A549 (cell line): Measurements from ENCODE around the gene CLCA2. TPM values are rescaled to one million over a fixed set of nuclear protein-coding genes. Genes with fewer than 3 reads are reported as not detected.

Experiments
- ATAC-seq, 2 experiments: fragments of 200-7000 bp in 1 of 2; fragments of >200 bp in 1 of 2; cut with Nextera tagmentation in 1 of 2; cut with Tn5 transposase in 1 of 2; 3 replicates each; pipeline versions ENCODE4 v1.8.0 to v1.9.1; 2018 to 2020; ENCODE audit warnings: mild to moderate bottlenecking in 1 of 2, moderate library complexity in 1 of 2
- CTCF ChIA-PET: fragments of 300-600 bp; sonication (Branson Sonifier 250); formaldehyde crosslinking; extraction: SDS; loops from one replicate; lab custom pipeline; 2021; ENCODE audit warnings: antibody characterized with exemption, inconsistent platforms; lab: Yijun Ruan, JAX
- POLR2A ChIA-PET: fragments of 350-600 bp; formaldehyde crosslinking; extraction: SDS; loops from one replicate; lab custom pipeline; 2021; ENCODE audit warnings: antibody characterized with exemption, inconsistent platforms; lab: Yijun Ruan, JAX
- DNase-seq, 2 experiments: peaks; one replicate each; pipeline versions ENCODE4 v3.0.0 to v3.0.0-alpha.2; 2011 to 2016; ENCODE audit warnings: low read depth in 1 of 2, low spot score in 1 of 2
- FAIRE-seq: peaks from 2 replicates; lab custom pipeline; 2011; peaks lifted over from hg19 to GRCh38; lab: Jason Lieb, UNC
- H3K27ac ChIP-seq, 2 experiments: fragments of >200 bp; sonication (Bioruptor Twin); formaldehyde crosslinking; 3 replicates each; pipeline ENCODE4 v1.5.1; 2016 to 2017
- H3K4me1 ChIP-seq: fragments of >200 bp; sonication (Bioruptor Twin); formaldehyde crosslinking; 3 replicates; pipeline ENCODE4 v1.6.1; 2016
- H3K4me2 ChIP-seq: fragments of >200 bp; sonication (Bioruptor Twin); formaldehyde crosslinking; 3 replicates; pipeline ENCODE4 v1.6.1; 2016
- H3K4me3 ChIP-seq: fragments of >200 bp; sonication (Bioruptor Twin); formaldehyde crosslinking; 3 replicates; pipeline ENCODE4 v1.5.1; 2016
- H3K9me3 ChIP-seq: fragments of >200 bp; sonication (Bioruptor Twin); formaldehyde crosslinking; 3 replicates; pipeline ENCODE4 v1.6.1; 2016
- ATOH8 ChIP-seq: fragments of 250-450 bp; sonication (Bioruptor Pico); IDR thresholded peaks from 2 replicates; pipeline ENCODE4 v1.5.0; 2020; ENCODE audit warnings: low read depth, mild to moderate bottlenecking, moderate library complexity
- CEBPB ChIP-seq, 2 experiments: fragments of >200 bp in 1 of 2; sonication (Bioruptor Twin) in 1 of 2; formaldehyde crosslinking in 1 of 2; IDR thresholded peaks; 2 replicates each; pipeline ENCODE4 v1.6.1; 2012 to 2016
- CHD4 ChIP-seq: fragments of 200-600 bp; sonication (generic); IDR thresholded peaks from 2 replicates; pipeline ENCODE4 v1.6.1; 2016; ENCODE audit warnings: antibody characterized with exemption, mild to moderate bottlenecking, borderline replicate concordance
- EHF ChIP-seq: fragments of 250-450 bp; sonication (Bioruptor Pico); IDR thresholded peaks from 2 replicates; pipeline ENCODE4 v1.5.0; 2020; ENCODE audit warnings: mild to moderate bottlenecking
- EHMT2 ChIP-seq: fragments of 200-600 bp; sonication (generic); IDR thresholded peaks from 2 replicates; pipeline ENCODE4 v1.6.1; 2016; ENCODE audit warnings: antibody characterized with exemption, low read depth, mild to moderate bottlenecking, moderate library complexity
- EP300 ChIP-seq, 2 experiments: fragments of >200 bp; sonication (Bioruptor Twin); formaldehyde crosslinking; IDR thresholded peaks; 2 replicates in 1 of 2; 3 replicates in 1 of 2; pipeline ENCODE4 v1.6.1; 2016 to 2017
- FOSL2 ChIP-seq, 2 experiments: fragments of 450-650 bp in 1 of 2; fragments of >200 bp in 1 of 2; sonication (Bioruptor Twin) in 1 of 2; formaldehyde crosslinking; IDR thresholded peaks; 2 replicates each; pipeline versions ENCODE4 v1.5.0 to v1.6.1; 2016 to 2020; ENCODE audit warnings: mild to moderate bottlenecking in 1 of 2, moderate library complexity in 1 of 2
- GATA3 ChIP-seq: IDR thresholded peaks from 2 replicates; pipeline ENCODE4 v1.6.1; 2012; ENCODE audit warnings: borderline replicate concordance
- HMGXB4 ChIP-seq: fragments of 250-450 bp; sonication (Bioruptor Pico); IDR thresholded peaks from 2 replicates; pipeline ENCODE4 v1.5.0; 2021; ENCODE audit warnings: mild to moderate bottlenecking, moderate library complexity, borderline replicate concordance
- HOXB13 ChIP-seq: fragments of 250-450 bp; sonication (Bioruptor Pico); IDR thresholded peaks from 2 replicates; pipeline ENCODE4 v1.5.0; 2020; ENCODE audit warnings: low read depth, mild to moderate bottlenecking, moderate library complexity
- JUN ChIP-seq, 2 experiments: fragments of >200 bp; sonication (Bioruptor Twin); formaldehyde crosslinking; IDR thresholded peaks; 2 replicates in 1 of 2; 3 replicates in 1 of 2; pipeline ENCODE4 v1.6.1; 2016 to 2017
- JUNB ChIP-seq: fragments of >200 bp; sonication (Bioruptor Twin); formaldehyde crosslinking; IDR thresholded peaks from 2 replicates; pipeline ENCODE4 v1.6.1; 2016
- KDM1A ChIP-seq: fragments of 200-600 bp; sonication (generic); IDR thresholded peaks from 2 replicates; pipeline ENCODE4 v1.6.1; 2016; ENCODE audit warnings: low read depth, mild to moderate bottlenecking
- MYC ChIP-seq: IDR thresholded peaks from 2 replicates; pipeline ENCODE4 v1.6.1; 2012; ENCODE audit warnings: mild to moderate bottlenecking, inconsistent platforms, low read length, improper control_type of control experiment, borderline replicate concordance
- NFE2L2 ChIP-seq: fragments of 150-350 bp; conservative IDR thresholded peaks from 2 replicates; pipeline ENCODE4 v1.6.1; 2014; ENCODE audit warnings: low read length
- POLR2AphosphoS2 ChIP-seq: conservative IDR thresholded peaks from 2 replicates; pipeline ENCODE4 v1.6.1; 2012; ENCODE audit warnings: low read length, improper control_type of control experiment, inconsistent platforms
- SREBF2 ChIP-seq: fragments of 450-650 bp; IDR thresholded peaks from 2 replicates; pipeline ENCODE4 v1.6.1; 2014; ENCODE audit warnings: mild to moderate bottlenecking, moderate library complexity
- TFCP2L1 ChIP-seq: fragments of 250-450 bp; sonication (Bioruptor Pico); IDR thresholded peaks from 2 replicates; pipeline ENCODE4 v1.5.0; 2021; ENCODE audit warnings: mild to moderate bottlenecking
- ZC3H11A ChIP-seq: fragments of 450-650 bp; IDR thresholded peaks from 2 replicates; pipeline ENCODE4 v1.6.1; 2014; ENCODE audit warnings: antibody characterized with exemption, mild to moderate bottlenecking
- ZFP36 ChIP-seq: fragments of 450-650 bp; IDR thresholded peaks from 2 replicates; pipeline ENCODE4 v1.6.1; 2014; ENCODE audit warnings: borderline replicate concordance; ENCODE audit not compliant: partially characterized antibody
- ZSCAN20 ChIP-seq: fragments of 250-450 bp; sonication (Bioruptor Pico); IDR thresholded peaks from 2 replicates; pipeline ENCODE4 v1.8.0; 2022; ENCODE audit warnings: mild to moderate bottlenecking, moderate library complexity
- WGBS: methylation state at CpG from one replicate; pipeline ENCODE4 v1.1.6; 2017; ENCODE audit errors: missing lambda C conversion rate; 5-methylcytosine and 5-hydroxymethylcytosine counted together
- polyA plus RNA-seq, 4 experiments: library from polyadenylated mRNA; depleted of rRNA in 3 of 4; stranded (reverse); fragments of >200 nt; fragmentation: RNase III in 1 of 4; extraction: RNeasy Plus Mini Kit Qiagen cat#74134 plus additional on column Dnase treatment in 1 of 4; gene quantifications; 2 replicates in 3 of 4; 3 replicates in 1 of 4; pipeline ENCODE4 v1.2.3, GENCODE V29; 2011 to 2017
- TF ChIP-seq, protein P1 (sequence below): IDR thresholded peaks from 2 replicates; pipeline ENCODE4 v1.6.1; 2012
- TF ChIP-seq, protein P2 (sequence below): fragments of 150-350 bp; IDR thresholded peaks from 2 replicates; pipeline ENCODE4 v1.6.1; 2014; ENCODE audit warnings: low read depth, mild to moderate bottlenecking, low read length

The CLCA2 gene
- polyA plus RNA-seq, 2 of the 4 experiments (the other 2 are of a cell fraction): 0.05 TPM; not detected in 1

DNA sequence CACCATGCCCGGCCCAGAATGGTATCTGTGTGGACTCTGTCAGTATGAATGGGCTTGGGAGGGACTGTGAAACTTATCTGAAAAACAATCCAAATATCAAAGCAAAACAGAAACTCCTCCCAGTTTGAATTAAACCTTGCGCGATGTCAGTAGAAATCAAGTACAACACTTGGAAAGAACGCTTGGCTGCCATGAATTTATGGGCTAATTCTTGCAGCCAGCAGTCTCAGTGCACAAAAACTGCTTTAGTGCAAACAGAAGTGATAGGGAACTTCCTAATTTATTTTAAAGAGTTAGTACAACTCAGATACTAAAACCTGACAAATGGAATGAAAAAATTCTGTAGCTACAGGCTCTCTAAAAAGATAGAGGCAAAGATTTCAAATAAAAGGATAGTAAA, 53.3 kb downstream of the CLCA2 start:
- FAIRE-seq: no peak
- Histone ChIP-seq H3K9me3 (no peaks in the 10 kb centered on the region), H3K4me1 (no peaks in the 10 kb centered on the region), H3K4me3 (no peak overlapping the region), H3K4me2 (no peak overlapping the region), H3K27ac (no peak overlapping the region)
- CTCF ChIA-PET: interaction anchor here (0.6 kb wide), 1 partner anchor 1195 kb away, joined by 3 read pairs; no protein-coding TSS in a partner anchor
- WGBS: 72% methylated on average over 4 of the region's 4 CpGs
- DNase-seq: no peak
- no peak for ATAC-seq
- TF ChIP-seq EHF (CRISPR knock-in tag): no peak
- no peak for TF ChIP-seq EHMT2
- TF ChIP-seq FOSL2 (IDR thresholded peaks at IDR 0.05): no peak
- no peak for TF ChIP-seq FOSL2 (CRISPR knock-in tag; IDR thresholded peaks at IDR 0.05)
- no peak for TF ChIP-seq SREBF2
- no peak for TF ChIP-seq ZC3H11A
- no peak for TF ChIP-seq ATOH8 (CRISPR knock-in tag)
- TF ChIP-seq TFCP2L1 (CRISPR knock-in tag): no peak
- TF ChIP-seq GATA3: no peak
- no peak for TF ChIP-seq CEBPB (IDR thresholded peaks at IDR 0.05)
- no peak for TF ChIP-seq NFE2L2
- no peak for TF ChIP-seq POLR2AphosphoS2
- no peak for TF ChIP-seq EP300 (IDR thresholded peaks at IDR 0.05)
- TF ChIP-seq JUN (IDR thresholded peaks at IDR 0.05): no peak
- TF ChIP-seq ZSCAN20 (CRISPR knock-in tag): no peak
- TF ChIP-seq CHD4: no peak
- TF ChIP-seq ZFP36: no peak
- no peak for TF ChIP-seq JUNB
- TF ChIP-seq, protein P1, sequence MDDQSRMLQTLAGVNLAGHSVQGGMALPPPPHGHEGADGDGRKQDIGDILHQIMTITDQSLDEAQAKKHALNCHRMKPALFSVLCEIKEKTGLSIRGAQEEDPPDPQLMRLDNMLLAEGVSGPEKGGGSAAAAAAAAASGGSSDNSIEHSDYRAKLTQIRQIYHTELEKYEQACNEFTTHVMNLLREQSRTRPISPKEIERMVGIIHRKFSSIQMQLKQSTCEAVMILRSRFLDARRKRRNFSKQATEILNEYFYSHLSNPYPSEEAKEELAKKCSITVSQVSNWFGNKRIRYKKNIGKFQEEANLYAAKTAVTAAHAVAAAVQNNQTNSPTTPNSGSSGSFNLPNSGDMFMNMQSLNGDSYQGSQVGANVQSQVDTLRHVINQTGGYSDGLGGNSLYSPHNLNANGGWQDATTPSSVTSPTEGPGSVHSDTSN: no peak
- POLR2A ChIA-PET: no interaction called here

GRCh38 chr1:86477682-86478081, 53.7 kb downstream of the CLCA2 start:
- H3K4me1 ChIP-seq: no peaks in the 10 kb centered on the region
- no peak for ATAC-seq
- DNase-seq: no peak
- no peak for FAIRE-seq
- POLR2A ChIA-PET: no interaction called here
- TF ChIP-seq EP300 (IDR thresholded peaks at IDR 0.05) (no peak), ZFP36 (no peak), HMGXB4 (CRISPR knock-in tag) (no peak), HOXB13 (CRISPR knock-in tag) (no peak), KDM1A (no peak), POLR2AphosphoS2 (no peak), CEBPB (IDR thresholded peaks at IDR 0.05) (no peak), MYC (no peak)
- TF ChIP-seq, protein P2, sequence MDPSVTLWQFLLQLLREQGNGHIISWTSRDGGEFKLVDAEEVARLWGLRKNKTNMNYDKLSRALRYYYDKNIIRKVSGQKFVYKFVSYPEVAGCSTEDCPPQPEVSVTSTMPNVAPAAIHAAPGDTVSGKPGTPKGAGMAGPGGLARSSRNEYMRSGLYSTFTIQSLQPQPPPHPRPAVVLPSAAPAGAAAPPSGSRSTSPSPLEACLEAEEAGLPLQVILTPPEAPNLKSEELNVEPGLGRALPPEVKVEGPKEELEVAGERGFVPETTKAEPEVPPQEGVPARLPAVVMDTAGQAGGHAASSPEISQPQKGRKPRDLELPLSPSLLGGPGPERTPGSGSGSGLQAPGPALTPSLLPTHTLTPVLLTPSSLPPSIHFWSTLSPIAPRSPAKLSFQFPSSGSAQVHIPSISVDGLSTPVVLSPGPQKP: no peak
- TF ChIP-seq, all 56 proteins: peak for 0
- WGBS: 65% methylated on average over 4 of the region's 4 CpGs
- H3K4me3 ChIP-seq: no peak overlapping the region
- H3K9me3 ChIP-seq: no peaks in the 10 kb centered on the region
- CTCF ChIA-PET: interaction anchor here (0.6 kb wide), 1 partner anchor 1194 kb away, joined by 3 read pairs; no protein-coding TSS in a partner anchor
- no peak overlapping the region for H3K4me2 ChIP-seq
- no peak overlapping the region for H3K27ac ChIP-seq
